Skeletal muscle satellite cell (primary cell): Measurements from ENCODE around the gene SLC39A11.

Source experiments
- H3K27me3 ChIP-seq: 2 replicates; pipeline ENCODE4 v1.7.0; 2013; ENCODE audit warnings: low read length; ENCODE audit not compliant: control insufficient read depth, insufficient read depth
- H3K36me3 ChIP-seq: 2 replicates; pipeline ENCODE4 v1.7.0; 2013; ENCODE audit warnings: mild to moderate bottlenecking, control low read depth, low read length; ENCODE audit not compliant: insufficient read depth
- H3K4me1 ChIP-seq: 2 replicates; pipeline ENCODE4 v1.7.0; 2013; ENCODE audit warnings: low read length; ENCODE audit not compliant: control insufficient read depth, insufficient read depth
- H3K4me2 ChIP-seq: 2 replicates; pipeline ENCODE4 v1.7.0; 2013; ENCODE audit warnings: mild to moderate bottlenecking, low read length
- H3K4me3 ChIP-seq: 2 replicates; pipeline ENCODE4 v1.7.0; 2013; ENCODE audit warnings: low read length
- H3K9ac ChIP-seq: 2 replicates; pipeline ENCODE4 v1.7.0; 2013; ENCODE audit warnings: mild to moderate bottlenecking, low read depth, low read length, moderate library complexity
- H3K9me3 ChIP-seq: replicated peaks from 2 replicates; pipeline ENCODE4 v1.7.0; 2013; ENCODE audit warnings: mild to moderate bottlenecking, control low read depth, low read length

Gene SLC39A11

DNA sequence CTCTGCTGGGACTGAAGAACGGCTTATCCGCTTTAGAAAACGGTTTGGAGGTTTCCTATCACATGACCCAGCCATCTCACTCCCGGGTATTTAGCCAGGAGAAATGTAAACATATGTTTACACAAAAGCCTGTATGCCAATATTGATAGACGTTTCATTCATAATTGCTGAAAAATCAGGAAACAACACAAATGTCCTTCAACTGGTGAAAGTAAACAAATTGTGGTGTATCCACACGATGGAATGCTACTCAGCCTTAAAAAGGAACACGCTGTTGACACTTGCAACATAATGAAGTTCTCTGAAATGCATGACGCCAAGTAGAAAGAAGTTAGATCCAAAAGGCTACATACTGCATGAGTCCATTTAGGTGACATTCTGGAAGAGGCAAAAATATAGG, 157.6 kb downstream of the SLC39A11 start:
- no peaks in the 10 kb centered on the region for H3K36me3 ChIP-seq
- no peaks in the 10 kb centered on the region for H3K4me1 ChIP-seq
- no peak overlapping the region for H3K9ac ChIP-seq
- H3K4me2 ChIP-seq, result no peak overlapping the region
- H3K4me3 ChIP-seq, result no peak overlapping the region
- no peaks in the 10 kb centered on the region for H3K27me3 ChIP-seq
- no peaks in the 10 kb centered on the region for H3K9me3 ChIP-seq

DNA sequence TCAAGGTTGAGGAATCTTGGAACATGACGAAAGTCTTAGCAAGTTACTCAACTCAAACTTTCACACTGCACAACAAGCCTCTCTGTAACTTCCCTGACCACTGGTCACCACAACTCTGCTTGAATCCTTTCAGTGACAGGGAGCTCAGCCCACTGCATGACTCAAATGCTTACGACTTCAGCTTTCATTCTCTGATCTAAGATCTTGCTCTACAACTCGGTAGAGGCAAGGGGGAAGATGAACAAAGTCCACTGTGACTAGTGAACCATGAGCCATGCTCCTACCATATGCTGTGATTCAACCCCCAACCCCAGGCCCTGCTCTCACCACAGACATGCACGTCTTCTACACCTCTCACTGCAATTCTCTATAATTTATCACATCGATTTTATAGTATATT, 160.9 kb downstream of the SLC39A11 start:
- H3K27me3 ChIP-seq, result no peaks in the 10 kb centered on the region
- H3K4me2 ChIP-seq, result no peak overlapping the region
- no peaks in the 10 kb centered on the region for H3K9me3 ChIP-seq
- H3K4me3 ChIP-seq, result no peak overlapping the region
- no peaks in the 10 kb centered on the region for H3K4me1 ChIP-seq
- H3K9ac ChIP-seq, result no peak overlapping the region
- no peaks in the 10 kb centered on the region for H3K36me3 ChIP-seq

GRCh38 chr17:72931163-72931562, 161.3 kb downstream of the SLC39A11 start:
- Histone ChIP-seq H3K27me3 (no peaks in the 10 kb centered on the region), H3K4me2 (no peak overlapping the region)

GRCh38 chr17:72930031-72930430, 162.5 kb downstream of the SLC39A11 start:
- Histone ChIP-seq H3K27me3 (no peaks in the 10 kb centered on the region), H3K9ac (no peak overlapping the region), H3K4me3 (no peak overlapping the region), H3K4me2 (no peak overlapping the region), H3K9me3 (no peaks in the 10 kb centered on the region), H3K4me1 (no peaks in the 10 kb centered on the region), H3K36me3 (no peaks in the 10 kb centered on the region)

More at GRCh38 chr17:72931163-72931562, 161.3 kb downstream of the SLC39A11 start:
- no peak overlapping the region for H3K4me3 ChIP-seq
- no peaks in the 10 kb centered on the region for H3K9me3 ChIP-seq
- H3K4me1 ChIP-seq, result no peaks in the 10 kb centered on the region
- no peaks in the 10 kb centered on the region for H3K36me3 ChIP-seq
- no peak overlapping the region for H3K9ac ChIP-seq

GRCh38 chr17:72928454-72929136, 163.9 kb downstream of the SLC39A11 start:
- Histone ChIP-seq H3K4me1 (no peaks in the 10 kb centered on the region), H3K9me3 (no peaks in the 10 kb centered on the region), H3K27me3 (no peaks in the 10 kb centered on the region), H3K4me2 (no peak overlapping the region), H3K4me3 (no peak overlapping the region), H3K9ac (no peak overlapping the region), H3K36me3 (no peaks in the 10 kb centered on the region)

- Histone ChIP-seq H3K9ac (no peak overlapping the region), H3K27me3 (no peaks in the 10 kb centered on the region), H3K36me3 (no peaks in the 10 kb centered on the region), H3K4me1 (no peaks in the 10 kb centered on the region), H3K9me3 (no peaks in the 10 kb centered on the region), H3K4me3 (no peak overlapping the region), H3K4me2 (no peak overlapping the region)
Measured at GRCh38 chr17:72927760-72928159, 164.7 kb downstream of the SLC39A11 start.

- H3K9ac ChIP-seq, result no peak overlapping the region
- no peak overlapping the region for H3K4me2 ChIP-seq
- no peaks in the 10 kb centered on the region for H3K27me3 ChIP-seq
- H3K36me3 ChIP-seq, result no peaks in the 10 kb centered on the region
- no peaks in the 10 kb centered on the region for H3K9me3 ChIP-seq
- no peak overlapping the region for H3K4me3 ChIP-seq
- no peaks in the 10 kb centered on the region for H3K4me1 ChIP-seq
Measured at GRCh38 chr17:72927146-72927545, 165.3 kb downstream of the SLC39A11 start.

DNA sequence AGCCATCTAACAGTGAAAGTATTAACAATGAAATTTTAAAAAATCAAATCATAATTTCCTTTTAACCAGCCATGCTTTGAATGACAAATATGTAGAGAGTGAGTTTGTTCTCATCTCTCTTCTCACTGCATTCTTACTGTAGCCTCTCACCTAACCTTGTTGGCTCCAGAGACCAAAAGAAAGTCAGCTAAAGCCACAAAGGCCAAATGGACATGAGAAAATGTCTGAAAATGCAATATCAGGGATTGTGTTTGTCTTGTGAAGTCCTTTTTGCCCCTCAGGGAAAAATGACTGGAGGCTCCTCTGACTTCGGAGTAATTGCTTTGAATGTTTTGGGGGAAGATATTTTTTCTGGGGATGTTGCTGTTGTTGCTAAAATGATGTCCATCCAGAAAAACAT, 166.3 kb downstream of the SLC39A11 start:
- Histone ChIP-seq H3K4me2 (no peak overlapping the region), H3K27me3 (no peaks in the 10 kb centered on the region), H3K9ac (no peak overlapping the region), H3K9me3 (no peaks in the 10 kb centered on the region), H3K4me3 (no peak overlapping the region), H3K36me3 (no peaks in the 10 kb centered on the region), H3K4me1 (no peaks in the 10 kb centered on the region)

DNA sequence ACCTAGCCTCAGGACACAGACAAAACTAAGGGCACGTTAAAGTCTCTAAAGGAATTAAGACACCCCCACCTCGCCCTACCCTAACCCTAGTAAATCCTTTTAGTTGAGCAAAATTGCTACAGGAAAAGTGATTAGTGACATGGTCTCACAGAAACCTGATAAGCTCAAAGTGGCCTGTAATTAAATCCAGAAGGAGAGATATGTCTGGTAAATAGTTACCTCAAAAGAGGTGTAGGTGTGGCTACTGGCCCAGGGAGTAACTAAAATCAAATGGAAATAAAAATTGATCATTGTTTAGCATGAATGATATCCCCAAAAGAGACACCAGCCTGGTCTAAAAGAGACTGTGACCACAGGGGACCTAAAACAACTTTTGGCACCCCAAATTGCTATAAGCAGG, 168.3 kb downstream of the SLC39A11 start:
- Histone ChIP-seq H3K27me3 (no peaks in the 10 kb centered on the region), H3K9me3 (no peaks in the 10 kb centered on the region), H3K36me3 (no peaks in the 10 kb centered on the region), H3K4me1 (no peaks in the 10 kb centered on the region), H3K4me2 (no peak overlapping the region), H3K9ac (no peak overlapping the region), H3K4me3 (no peak overlapping the region)

DNA sequence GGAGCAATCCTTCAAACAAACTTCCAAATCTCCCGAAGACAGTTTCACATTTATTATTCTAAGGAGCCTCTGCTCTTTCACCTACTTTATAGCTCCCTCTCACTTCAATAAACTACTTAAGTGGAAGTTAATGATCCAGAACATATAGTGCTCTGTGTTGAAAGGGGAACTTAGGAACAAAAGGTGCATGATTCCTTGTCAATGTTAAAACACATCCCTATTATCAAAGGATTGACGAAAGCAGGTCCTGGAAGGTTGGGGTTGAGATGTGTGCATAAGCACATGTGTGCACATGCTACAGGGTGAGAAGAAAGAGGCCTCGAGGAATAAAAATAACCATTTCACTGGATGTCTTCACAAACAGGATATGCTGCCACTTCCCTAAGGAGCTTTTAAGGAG, 170.3 kb downstream of the SLC39A11 start:
- no peaks in the 10 kb centered on the region for H3K36me3 ChIP-seq
- H3K9me3 ChIP-seq, result no peaks in the 10 kb centered on the region
- no peak overlapping the region for H3K4me3 ChIP-seq
- H3K4me1 ChIP-seq, result no peaks in the 10 kb centered on the region
- no peak overlapping the region for H3K9ac ChIP-seq
- H3K4me2 ChIP-seq, result no peak overlapping the region
- no peaks in the 10 kb centered on the region for H3K27me3 ChIP-seq

- no peaks in the 10 kb centered on the region for H3K36me3 ChIP-seq
Measured at GRCh38 chr17:72921347-72922054, 171.0 kb downstream of the SLC39A11 start.

DNA sequence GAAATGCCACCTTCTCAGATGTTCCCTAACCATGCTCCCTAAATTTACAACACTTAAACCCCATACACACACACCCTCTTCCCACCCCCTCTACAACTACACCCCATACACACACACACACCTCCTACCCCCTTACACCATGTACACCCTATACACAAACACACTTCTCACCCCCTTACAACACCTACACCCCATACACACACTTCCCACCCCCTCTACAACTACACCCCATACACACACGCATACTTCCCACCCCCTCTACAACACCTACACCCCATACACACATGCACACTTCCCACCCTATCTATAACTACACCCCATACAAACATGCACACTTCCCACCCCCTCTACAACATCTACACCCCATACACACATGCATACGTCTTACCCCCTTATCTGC, 172.0 kb downstream of the SLC39A11 start:
- H3K4me3 ChIP-seq, result no peak overlapping the region
- no peaks in the 10 kb centered on the region for H3K36me3 ChIP-seq
- no peak overlapping the region for H3K4me2 ChIP-seq
- no peaks in the 10 kb centered on the region for H3K9me3 ChIP-seq
- H3K27me3 ChIP-seq, result no peaks in the 10 kb centered on the region
- no peak overlapping the region for H3K9ac ChIP-seq
- H3K4me1 ChIP-seq, result no peaks in the 10 kb centered on the region

More at GRCh38 chr17:72921347-72922054, 171.0 kb downstream of the SLC39A11 start:
- Histone ChIP-seq H3K4me2 (no peak overlapping the region), H3K4me3 (no peak overlapping the region), H3K27me3 (no peaks in the 10 kb centered on the region), H3K9me3 (no peaks in the 10 kb centered on the region), H3K9ac (no peak overlapping the region), H3K4me1 (no peaks in the 10 kb centered on the region)
